GM12878 (cell line): ENCODE data around the gene ANAPC4. TPM values are rescaled to one million over a fixed set of nuclear protein-coding genes. Genes with fewer than 3 reads are reported as not detected.

Source experiments
- ATAC-seq: fragments of 200-7000 bp; cut with Tn5 transposase; 3 replicates; pipeline ENCODE4 v1.9.1; 2020; ENCODE audit warnings: mild to moderate bottlenecking, moderate library complexity
- BruUV-seq: library from RNA; stranded (reverse); fragments of 400-500 nt; replicated peaks from 2 replicates; lab custom pipeline; 2021; lab: Mats Ljungman, UMichigan
- CTCF ChIA-PET: fragments of 300-600 bp; sonication (Branson Sonifier 250); formaldehyde crosslinking; extraction: SDS; loops from one replicate; lab custom pipeline; 2021; ENCODE audit warnings: inconsistent platforms; lab: Yijun Ruan, JAX
- POLR2A ChIA-PET: fragments of 350-600 bp; formaldehyde crosslinking; extraction: SDS; loops from one replicate; lab custom pipeline; 2021; ENCODE audit warnings: inconsistent platforms; lab: Charles Lee
- RAD21 ChIA-PET: fragments of 300-600 bp; sonication (Branson Sonifier 250); formaldehyde crosslinking; loops from one replicate; lab custom pipeline; 2023; ENCODE audit warnings: antibody characterized with exemption; ENCODE audit not compliant: unreplicated experiment; lab: Charles Lee
- SMC1A ChIA-PET: fragments of 300-600 bp; sonication (Branson Sonifier 250); formaldehyde crosslinking; loops from one replicate; lab custom pipeline; 2023; ENCODE audit not compliant: unreplicated experiment, uncharacterized antibody; lab: Charles Lee
- DNase-seq: peaks from one replicate; pipeline ENCODE4 v3.0.0-alpha.2; 2011; ENCODE audit warnings: low read depth, low spot score
- FAIRE-seq: peaks from 3 replicates; lab custom pipeline; 2011; peaks lifted over from hg19 to GRCh38; lab: Jason Lieb, UNC
- H2AFZ ChIP-seq: 2 replicates; pipeline ENCODE4 v1.6.0; 2011; ENCODE audit warnings: low read depth, low read length, control low read depth; ENCODE audit not compliant: control insufficient read depth
- H3K27ac ChIP-seq: 2 replicates; pipeline ENCODE4 v1.5.1; 2011; ENCODE audit warnings: control low read depth; ENCODE audit not compliant: control insufficient read depth, insufficient read depth
- H3K27me3 ChIP-seq, 2 experiments: replicated peaks in 1 of 2; 2 replicates each; pipeline versions ENCODE4 v1.6.0 to v1.6.1; 2011; ENCODE audit warnings: low read length in 1 of 2; ENCODE audit not compliant: control insufficient read depth in 2 of 2, insufficient read depth in 2 of 2
- H3K36me3 ChIP-seq, 2 experiments: 2 replicates each; pipeline ENCODE4 v1.5.1; 2011; ENCODE audit warnings: low read length in 1 of 2; ENCODE audit not compliant: control insufficient read depth in 2 of 2, insufficient read depth in 2 of 2
- H3K4me1 ChIP-seq: 2 replicates; pipeline ENCODE4 v1.6.1; 2011; ENCODE audit warnings: mild to moderate bottlenecking, low read length, moderate library complexity, mixed read lengths; ENCODE audit not compliant: control insufficient read depth, insufficient read depth
- H3K4me2 ChIP-seq: 2 replicates; pipeline ENCODE4 v1.6.0; 2011; ENCODE audit warnings: control low read depth; ENCODE audit not compliant: control insufficient read depth, insufficient read depth
- H3K4me3 ChIP-seq: fragments of 200-600 bp; sonication (generic); 2 replicates; pipeline ENCODE4 v1.5.1; 2016
- H3K79me2 ChIP-seq: 2 replicates; pipeline ENCODE4 v1.6.0; 2011; ENCODE audit warnings: low read length; ENCODE audit not compliant: control insufficient read depth, insufficient read depth
- H3K9ac ChIP-seq: 2 replicates; pipeline ENCODE4 v1.8.0; 2011; ENCODE audit warnings: low read length, control low read depth, mixed read lengths; ENCODE audit not compliant: control insufficient read depth, insufficient read depth
- H3K9me3 ChIP-seq: replicated peaks from 3 replicates; pipeline ENCODE4 v1.5.1; 2011; ENCODE audit warnings: mild to moderate bottlenecking, low read length; ENCODE audit not compliant: control insufficient read depth, insufficient read depth
- H4K20me1 ChIP-seq: 2 replicates; pipeline ENCODE4 v1.6.0; 2011; ENCODE audit not compliant: control insufficient read depth, insufficient read depth
- CBX3 ChIP-seq: fragments of 200-600 bp; sonication (generic); IDR thresholded peaks from 2 replicates; pipeline ENCODE4 v1.6.1; 2016; ENCODE audit warnings: low read depth, borderline replicate concordance
- EED ChIP-seq: sonication (generic); IDR thresholded peaks from 2 replicates; pipeline ENCODE4 v1.6.1; 2016; ENCODE audit warnings: antibody characterized with exemption, low read depth
- HDAC6 ChIP-seq: fragments of 200-600 bp; sonication (generic); IDR thresholded peaks from one replicate; pipeline ENCODE4 v1.8.0; 2017; ENCODE audit warnings: antibody characterized with exemption; ENCODE audit not compliant: unreplicated experiment
- MTA2 ChIP-seq: fragments of 450-650 bp; IDR thresholded peaks from 2 replicates; pipeline ENCODE4 v1.6.1; 2016; ENCODE audit warnings: low read depth, mild to moderate bottlenecking, moderate library complexity
- MTA3 ChIP-seq: IDR thresholded peaks from 2 replicates; pipeline ENCODE4 v1.6.1; 2012; ENCODE audit warnings: low read length, inconsistent platforms, borderline replicate concordance
- RELA ChIP-seq: fragments of 450-650 bp; IDR thresholded peaks from 2 replicates; pipeline ENCODE4 v1.8.0; 2014; ENCODE audit warnings: borderline replicate concordance; ENCODE audit not compliant: partially characterized antibody
- SMC3 ChIP-seq: IDR thresholded peaks from 2 replicates; pipeline ENCODE4 v1.6.1; 2011; ENCODE audit warnings: low read length, improper control_type of control experiment, borderline replicate concordance
- USF1 ChIP-seq: IDR thresholded peaks from 2 replicates; pipeline ENCODE4 v1.6.1; 2011; ENCODE audit warnings: borderline replicate concordance, low read depth, mild to moderate bottlenecking, moderate library complexity, mixed read lengths, low read length; ENCODE audit not compliant: insufficient read depth; ENCODE audit errors: extremely low read length
- WGBS: methylation state at CpG from one replicate; pipeline ENCODE4 v1.1.6; 2016; ENCODE audit warnings: low lambda C conversion rate; ENCODE audit not compliant: insufficient replicate concordance, insufficient coverage; ENCODE audit errors: missing lambda C conversion rate; 5-methylcytosine and 5-hydroxymethylcytosine counted together
- in situ Hi-C: fragments of 300-500 bp; cut with MboI; formaldehyde crosslinking; loops from 9 replicates; pipeline ENCODE4 v1.14.3; 2018; ENCODE audit warnings: mixed read lengths
- intact Hi-C: fragments of 100-400 bp; cut with micrococcal nuclease; formaldehyde crosslinking; loops from one replicate; pipeline ENCODE4 v1.14.2; 2022; ENCODE audit not compliant: unreplicated experiment
- polyA plus RNA-seq, 11 experiments: library from polyadenylated mRNA; depleted of rRNA in 4 of 11; unstranded in 6 of 11; stranded (reverse) in 5 of 11; fragments of >200 nt; fragmentation: Nextera tagmentation in 4 of 11; fragmentation: Illumina TruSeq in 1 of 11; extraction: Ambion mirVana in 4 of 11; extraction: Trizol in 1 of 11; gene quantifications; 1 replicate in 1 of 11; 2 replicates in 10 of 11; pipeline versions ENCODE4 v1.2.1 to v1.2.3, GENCODE V29; 2011 to 2016; ENCODE audit warnings: inconsistent platforms in 2 of 11, missing spikeins in 2 of 11, low read depth in 1 of 11
- total RNA-seq, 4 experiments: library from RNA; depleted of rRNA in 3 of 4; stranded (reverse); fragments of >200 nt in 3 of 4; fragmentation: Illumina TruSeq in 1 of 4; extraction: Trizol in 1 of 4; gene quantifications; 2 replicates each; pipeline versions ENCODE4 v1.2.1 to v1.2.3, GENCODE V29; 2013 to 2021
- TF ChIP-seq, protein P1 (sequence below): IDR thresholded peaks from 2 replicates; pipeline ENCODE4 v1.6.1; 2012; ENCODE audit warnings: low read depth, low read length, improper control_type of control experiment

The ANAPC4 gene
- total and polyA plus RNA-seq, 10 of the 15 experiments (the other 5 are each of a cell fraction or from before 2014, with no cell fraction given), result 16.3 to 50.2 (median 29.9) TPM

DNA sequence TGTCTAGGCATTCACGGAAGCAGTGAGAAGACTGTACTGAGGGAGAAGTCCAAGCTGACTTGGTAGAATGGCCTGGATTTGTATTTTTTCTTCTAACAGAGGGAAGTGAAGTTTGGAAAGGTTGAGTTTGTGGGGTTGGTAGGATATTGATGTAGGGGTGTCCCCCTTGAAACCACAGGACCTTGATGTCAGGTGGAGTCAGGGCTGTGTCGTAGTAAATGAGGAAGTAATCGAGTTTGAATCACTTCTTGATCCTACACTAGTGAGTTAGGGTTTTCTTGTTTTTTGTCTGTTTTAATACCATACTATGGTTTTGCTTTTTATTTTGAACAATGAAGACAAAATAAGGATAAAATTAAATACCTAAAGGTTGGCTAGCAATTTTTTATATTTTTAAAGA, 30.1 kb upstream of the ANAPC4 start (continued):
- TF ChIP-seq, protein P1, sequence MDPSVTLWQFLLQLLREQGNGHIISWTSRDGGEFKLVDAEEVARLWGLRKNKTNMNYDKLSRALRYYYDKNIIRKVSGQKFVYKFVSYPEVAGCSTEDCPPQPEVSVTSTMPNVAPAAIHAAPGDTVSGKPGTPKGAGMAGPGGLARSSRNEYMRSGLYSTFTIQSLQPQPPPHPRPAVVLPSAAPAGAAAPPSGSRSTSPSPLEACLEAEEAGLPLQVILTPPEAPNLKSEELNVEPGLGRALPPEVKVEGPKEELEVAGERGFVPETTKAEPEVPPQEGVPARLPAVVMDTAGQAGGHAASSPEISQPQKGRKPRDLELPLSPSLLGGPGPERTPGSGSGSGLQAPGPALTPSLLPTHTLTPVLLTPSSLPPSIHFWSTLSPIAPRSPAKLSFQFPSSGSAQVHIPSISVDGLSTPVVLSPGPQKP, result no peak
- TF ChIP-seq HDAC6, result no peak

DNA sequence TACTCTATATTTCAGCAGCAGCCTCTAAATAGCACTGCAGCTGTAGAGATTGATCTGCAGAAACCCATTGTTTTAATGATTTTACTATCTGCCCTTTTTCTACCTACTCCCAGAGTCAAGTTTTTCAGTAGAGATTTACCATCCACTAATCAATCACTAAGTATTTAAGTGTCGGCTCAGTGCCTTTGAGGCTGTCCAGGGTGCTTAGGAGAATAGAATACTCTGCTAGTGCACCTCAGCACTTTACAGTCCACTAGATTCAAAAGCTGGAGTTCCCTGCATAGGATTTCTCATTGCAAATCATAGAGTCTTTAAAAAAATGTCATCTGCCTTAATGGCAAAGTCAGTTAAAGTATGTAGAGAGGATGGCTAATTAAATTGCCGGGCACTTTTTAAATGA, 29.6 kb upstream of the ANAPC4 start:
- Histone ChIP-seq H4K20me1 (no peaks in the 10 kb centered on the region), H3K36me3 (no peaks in the 10 kb centered on the region; a peak in 1 of 4 replicates), H3K27ac (no peak overlapping the region), H3K27me3 (no peaks in the 10 kb centered on the region), H3K4me1 (no peaks in the 10 kb centered on the region), H2AFZ (no peak overlapping the region), H3K4me2 (no peak overlapping the region), H3K9me3 (no peaks in the 10 kb centered on the region), H3K79me2 (no peaks in the 10 kb centered on the region), H3K9ac (no peak overlapping the region)
- ChIA-PET CTCF (interaction anchor here (0.8 to 3.2 kb wide), 3 partner anchors 9 to 19 kb away, joined by 3 to 20 read pairs (median 5); no protein-coding TSS in a partner anchor), SMC1A (interaction anchor here (0.9 to 1.8 kb wide), 3 partner anchors 17 to 115 kb away, joined by 4 to 5 read pairs (median 5); no protein-coding TSS in a partner anchor), POLR2A (no interaction called here), RAD21 (interaction anchor here (2.1 kb wide), 1 partner anchor 35 kb away, joined by 7 read pairs; the partner anchor contains the start of gene ZCCHC4)
- no peak for FAIRE-seq
- DNase-seq, result no peak
- in situ Hi-C loops, result no loop called here
- no TSS peak for BruUV-seq
- 100% methylated on average over 2 of the region's 2 CpGs for WGBS
- intact Hi-C loops, result no loop called here
- ATAC-seq, result no peak
- TF ChIP-seq CBX3, result no peak
- no peak for TF ChIP-seq MTA2
- no peak for TF ChIP-seq USF1
- no peak for TF ChIP-seq EED
- TF ChIP-seq MTA3, result no peak
- TF ChIP-seq RELA, result no peak
- TF ChIP-seq, protein P1, result no peak
- no peak for TF ChIP-seq SMC3
- TF ChIP-seq, all 136 proteins: peak for 0
- H3K4me3 ChIP-seq, result no peak overlapping the region
